Ureter (tissue), 1 donor: ENCODE results near the gene DLX2. TPM values are rescaled to one million over a fixed set of nuclear protein-coding genes. Genes with fewer than 3 reads are reported as not detected.

ENCODE experiments used
- DNase-seq: peaks from one replicate; pipeline ENCODE4 v3.0.0-alpha.2; 2020; ENCODE audit warnings: low spot score
- total RNA-seq: library from RNA; stranded (reverse); gene quantifications from one replicate; pipeline ENCODE4 v1.2.4, GENCODE V29; 2023
- donor health status: DM: yes; HTN: yes; CAD: no.

The DLX2 gene
- total RNA-seq, 1 donor from 2014 or later: not detected

- no peak for DNase-seq
Measured at GRCh38 chr2:172053486-172053885, 49.2 kb downstream of the DLX2 start.

GRCh38 chr2:172052000-172052983 lies 50.4 kb downstream of the DLX2 start:
- DNase-seq: no peak

GRCh38 chr2:172050479-172051125 lies 52.1 kb downstream of the DLX2 start:
- DNase-seq: no peak

- DNase-seq: no peak
Measured at GRCh38 chr2:172049567-172050120, 53.1 kb downstream of the DLX2 start.

Other genes with a start within 250 kb of the DLX2 start
- 36.7 TPM for gene SLC25A12, start 208.7 kb downstream of the DLX2 start, total RNA-seq
- 34.0 TPM for gene HAT1, start 180.4 kb downstream of the DLX2 start, total RNA-seq
- gene METAP1D, start 102.9 kb downstream of the DLX2 start, total RNA-seq: 15.4 TPM
- not detected for gene DLX1, start 17.4 kb downstream of the DLX2 start, total RNA-seq